Ovary (tissue), 9 donors: ENCODE measurements around the gene ITIH1. TPM values are rescaled to one million over a fixed set of nuclear protein-coding genes. Genes with fewer than 3 reads are reported as not detected.

ENCODE experiments used
- DNase-seq, 5 donors: peaks; one replicate each; pipeline ENCODE4 v3.0.0-alpha.2; 2019 to 2020
- H3K27ac ChIP-seq, 2 donors: fragments of 200-600 bp; one replicate each; pipeline versions ENCODE4 v1.5.1 to v1.8.0; 2019 to 2022
- H3K27me3 ChIP-seq: fragments of 200-600 bp; one replicate; pipeline ENCODE4 v1.8.0; 2022
- H3K36me3 ChIP-seq: fragments of 200-600 bp; sonication (generic); one replicate; pipeline ENCODE4 v1.5.1; 2019
- H3K4me1 ChIP-seq: one replicate; pipeline ENCODE4 v1.8.1; 2013; ENCODE audit warnings: mild to moderate bottlenecking, moderate library complexity; ENCODE audit not compliant: insufficient read depth
- H3K4me3 ChIP-seq: fragments of 200-600 bp; sonication (generic); one replicate; pipeline ENCODE4 v1.5.1; 2017
- H3K9me3 ChIP-seq, 2 donors: fragments of 200-600 bp in 1 of 2; sonication (generic) in 1 of 2; one replicate each; pipeline versions ENCODE4 v1.5.1 to v1.8.1; 2013 to 2019; ENCODE audit warnings: mild to moderate bottlenecking in 1 of 2, moderate library complexity in 1 of 2
- CTCF ChIP-seq, 3 donors: fragments of 450-650 bp in 2 of 3; fragments of 200-600 bp in 1 of 3; IDR thresholded peaks; one replicate each; pipeline versions ENCODE4 v1.5.1 to v1.8.0; 2016 to 2022; ENCODE audit warnings: antibody characterized with exemption in 3 of 3, mild to moderate bottlenecking in 1 of 3
- EP300 ChIP-seq: sonication (generic); formaldehyde crosslinking; IDR thresholded peaks from one replicate; pipeline ENCODE4 v1.6.1; 2017; ENCODE audit warnings: antibody characterized with exemption
- POLR2A ChIP-seq: fragments of 450-650 bp; IDR thresholded peaks from one replicate; pipeline ENCODE4 v1.6.1; 2017; ENCODE audit warnings: antibody characterized with exemption, mild to moderate bottlenecking, moderate library complexity
- WGBS, 3 donors: extraction: QIAGEN DNeasy Blood & Tissue Kit in 1 of 3; methylation state at CpG; one replicate each; pipeline versions ENCODE4 v1.1.5 to v1.1.7; 2013 to 2017; 5-methylcytosine and 5-hydroxymethylcytosine counted together
- intact Hi-C, 4 donors: fragments of 100-400 bp; cut with DNase I; formaldehyde crosslinking; loops; one replicate each; pipeline versions ENCODE4 v1.11.0 to v1.15.1; 2022 to 2023
- polyA plus RNA-seq, 2 donors: library from polyadenylated mRNA; stranded (reverse); fragments of 200-250 nt in 1 of 2; fragments of 350-450 nt in 1 of 2; fragmentation: Illumina TruSeq in 1 of 2; extraction: RNeasy Lipid Tissue Mini Kit (QIAGEN cat#74804) in 1 of 2; gene quantifications; one replicate each; pipeline ENCODE4 v1.2.3, GENCODE V29; 2013 to 2014
- total RNA-seq, 7 donors: library from RNA; depleted of rRNA in 2 of 7; stranded (reverse); fragments of >200 nt in 2 of 7; fragmentation: NEBNext Ultra II Directional in 3 of 7; extraction: Animal tissue kit (Norgen Biotek cat#: 25700) in 3 of 7; gene quantifications; one replicate each; pipeline versions ENCODE4 v1.1.0 to v1.2.4, GENCODE V29; 2016 to 2023
- donor health status: DM: no; HTN: no; CAD: no; lungs with moderate emphysema.
- donor health status: DM: no; HTN: no; CAD: no.
- donor health status: Bipolar disorder and iron deficiency.
- donor health status: DM: yes; HTN: yes; CAD: no.
- donor health status: DM: no; HTN: no; CAD: no.
- donor health status: DM: yes; HTN: yes; CAD: no.

ITIH1 gene
- total and polyA plus RNA-seq, 9 donors = 0.42 to 0.79 (median 0.49) TPM; not detected in 5

- Histone ChIP-seq H3K36me3 (no peaks in the 10 kb centered on the region), H3K27ac (no peak overlapping the region), H3K4me3 (no peak overlapping the region), H3K27me3 (no peaks in the 10 kb centered on the region), H3K9me3 (no peaks in the 10 kb centered on the region), H3K4me1 (no peaks in the 10 kb centered on the region)
- peak in 2 of 5 donors; percentile 6 to 8 for DNase-seq
- no peak for TF ChIP-seq EP300
- TF ChIP-seq CTCF (IDR thresholded peaks at IDR 0.05) = no peak
- TF ChIP-seq POLR2A = no peak
- 74 to 83% (median 81%) methylated on average over 11 of the region's 11 CpGs for WGBS, 3 donors
- intact Hi-C loops = no loop called here
Observed at GRCh38 chr3:52779011-52779836, 1.8 kb downstream of the ITIH1 start.

- Histone ChIP-seq H3K4me1 (no peaks in the 10 kb centered on the region), H3K36me3 (no peaks in the 10 kb centered on the region), H3K27ac (no peak overlapping the region), H3K9me3 (no peaks in the 10 kb centered on the region), H3K27me3 (no peaks in the 10 kb centered on the region), H3K4me3 (no peak overlapping the region)
- 83 to 86% (median 85%) methylated on average over 8 of the region's 8 CpGs for WGBS, 3 donors
- intact Hi-C loops = no loop called here
- TF ChIP-seq CTCF (IDR thresholded peaks at IDR 0.05) = no peak
- TF ChIP-seq POLR2A = no peak
- no peak for TF ChIP-seq EP300
- peak in 3 of 5 donors; percentile 5 to 7 (median 5) for DNase-seq
Observed at GRCh38 chr3:52779837-52780585, 2.6 kb downstream of the ITIH1 start.

- TF ChIP-seq POLR2A = no peak
- TF ChIP-seq EP300 = no peak
- no peak for TF ChIP-seq CTCF (IDR thresholded peaks at IDR 0.05)
- intact Hi-C loops = no loop called here
- WGBS, 3 donors = 61 to 73% (median 69%) methylated on average over 13 of the region's 13 CpGs
- H3K27me3 ChIP-seq = no peaks in the 10 kb centered on the region
- peak in 2 of 5 donors; percentile 4 to 18 for DNase-seq
- H3K9me3 ChIP-seq = no peaks in the 10 kb centered on the region
- H3K36me3 ChIP-seq = no peaks in the 10 kb centered on the region
- no peaks in the 10 kb centered on the region for H3K4me1 ChIP-seq
- no peak overlapping the region for H3K4me3 ChIP-seq
- H3K27ac ChIP-seq = no peak overlapping the region
Observed at GRCh38 chr3:52781741-52782140, 4.3 kb downstream of the ITIH1 start.

GRCh38 chr3:52782412-52783210, 5.2 kb downstream of the ITIH1 start:
- WGBS, 3 donors = 65 to 68% (median 66%) methylated on average over 12 of the region's 12 CpGs
- no peaks in the 10 kb centered on the region for H3K4me1 ChIP-seq

More at GRCh38 chr3:52782412-52783210, 5.2 kb downstream of the ITIH1 start:
- intact Hi-C loops = no loop called here
- TF ChIP-seq EP300 (no peak), CTCF (IDR thresholded peaks at IDR 0.05) (no peak), POLR2A (no peak)
- Histone ChIP-seq H3K27me3 (no peaks in the 10 kb centered on the region), H3K36me3 (no peaks in the 10 kb centered on the region), H3K27ac (no peak overlapping the region), H3K4me3 (no peak overlapping the region), H3K9me3 (no peaks in the 10 kb centered on the region)
- DNase-seq = peak in 2 of 5 donors; percentile 2 to 11
